Ecto neural progenitor cell (in vitro differentiated cells): ENCODE data around the gene SMIM30.

Experiments
- DNase-seq: peaks from one replicate; pipeline ENCODE4 v3.0.0-alpha.2; 2018; ENCODE audit warnings: low spot score

Gene SMIM30

GRCh38 chr7:113100121-113100603, 18.2 kb downstream of the SMIM30 start:
- no peak for DNase-seq

- no peak for DNase-seq
Observed at GRCh38 chr7:113099284-113099919, 19.0 kb downstream of the SMIM30 start.

- no peak for DNase-seq
Observed at GRCh38 chr7:113094517-113095249, 23.7 kb downstream of the SMIM30 start.

- DNase-seq = no peak
Observed at GRCh38 chr7:113093561-113093960, 24.8 kb downstream of the SMIM30 start.

GRCh38 chr7:113092762-113093161, 25.6 kb downstream of the SMIM30 start:
- DNase-seq = no peak

- DNase-seq = no peak
Observed at GRCh38 chr7:113087071-113087998, 31.0 kb downstream of the SMIM30 start.

GRCh38 chr7:113086431-113086888, 31.9 kb downstream of the SMIM30 start, which contains the start of gene GPR85:
GPR85 (minus strand) TSS chr7:113086827; CDS start chr7:113084721, 2,106 bp downstream.
- DNase-seq = peak; percentile 87

GRCh38 chr7:113085781-113086390, 32.5 kb downstream of the SMIM30 start:
- DNase-seq = no peak

- DNase-seq = no peak
Observed at GRCh38 chr7:113084496-113085172, 33.7 kb downstream of the SMIM30 start.

GRCh38 chr7:113083816-113084495, 34.4 kb downstream of the SMIM30 start:
- DNase-seq = peak; percentile 49

- DNase-seq = no peak
Observed at GRCh38 chr7:113083132-113083815, 35.1 kb downstream of the SMIM30 start.

GRCh38 chr7:113078331-113078730, 40.0 kb downstream of the SMIM30 start:
- DNase-seq = no peak

GRCh38 chr7:113076703-113077102, 41.7 kb downstream of the SMIM30 start:
- DNase-seq = no peak

- DNase-seq = no peak
Observed at GRCh38 chr7:113071465-113071864, 46.9 kb downstream of the SMIM30 start.
